ENCODE measurements around the gene NFAM1.

NFAM1 gene

GRCh38 chr22:42357634-42358296, 74.4 kb downstream of the NFAM1 start:
- no peak for ATAC-seq (replicated peaks)
- Mint-ChIP-seq H3K36me3 (no peaks in the 10 kb centered on the region), H3K27me3 (peaks cover 52 to 74% of the 10 kb centered on the region in 2 donors), H3K9me3 (peaks cover 0 to 2% of the 10 kb centered on the region in 2 donors), H3K27ac (no peak overlapping the region), H3K4me3 (no peak overlapping the region), H3K4me1 (peaks cover 5 to 7% of the 10 kb centered on the region in 2 donors)
- DNase-seq: no peak

DNA sequence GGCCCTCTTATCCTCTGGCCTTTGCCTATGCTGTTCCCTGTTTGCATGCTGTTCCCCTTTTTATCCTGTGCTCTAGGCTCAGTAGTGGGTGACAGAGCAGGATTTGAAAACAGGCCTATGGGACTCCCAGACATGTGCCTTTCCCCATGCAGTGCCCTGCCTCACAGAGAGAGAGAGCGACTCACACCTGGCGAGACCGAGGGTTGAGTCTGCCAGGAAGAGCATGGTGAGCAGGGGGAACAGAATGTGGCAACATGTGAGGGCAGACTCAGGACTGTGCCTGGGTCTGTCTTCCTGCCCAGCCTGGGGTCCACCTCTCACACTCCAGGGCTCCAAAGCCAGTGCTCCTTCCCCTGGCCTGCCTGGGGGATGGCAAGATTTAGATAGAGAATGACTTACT, 75.0 kb downstream of the NFAM1 start:
- H3K27me3 Mint-ChIP-seq: peaks cover 51 to 73% of the 10 kb centered on the region in 2 donors
- no peaks in the 10 kb centered on the region for H3K36me3 Mint-ChIP-seq
- H3K4me1 Mint-ChIP-seq: peaks cover 5 to 7% of the 10 kb centered on the region in 2 donors
- no peak for DNase-seq
- ATAC-seq (replicated peaks): peak in 1 of 2 donors; percentile 22
- no peak overlapping the region for H3K27ac Mint-ChIP-seq
- H3K4me3 Mint-ChIP-seq: no peak overlapping the region
- H3K9me3 Mint-ChIP-seq: peaks cover 0 to 2% of the 10 kb centered on the region in 2 donors

DNA sequence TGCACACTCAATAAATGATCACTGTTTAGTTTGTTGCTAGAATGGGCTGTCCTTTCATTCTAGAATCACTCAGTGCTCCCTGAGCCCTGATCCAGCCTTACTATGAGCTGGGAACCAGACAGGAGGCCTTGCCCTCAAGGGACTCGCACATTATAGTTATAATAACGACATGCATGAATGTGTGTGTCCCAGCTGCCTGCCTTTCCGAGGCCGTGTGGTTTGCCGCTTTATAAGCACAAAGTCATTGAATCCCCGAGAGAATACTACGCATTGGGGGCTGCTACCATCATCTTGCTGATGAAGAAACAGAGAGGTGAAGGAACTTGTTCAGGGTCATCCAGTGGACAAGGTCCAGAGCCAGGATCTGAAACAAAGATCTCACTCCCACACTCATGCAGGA, 75.7 kb downstream of the NFAM1 start:
- peak; percentile 68 to 83 for ATAC-seq (replicated peaks)
- Mint-ChIP-seq H3K4me1 (peaks cover 5 to 7% of the 10 kb centered on the region in 2 donors), H3K27me3 (peaks cover 51 to 73% of the 10 kb centered on the region in 2 donors), H3K36me3 (no peaks in the 10 kb centered on the region), H3K9me3 (peaks cover 0 to 2% of the 10 kb centered on the region in 2 donors), H3K4me3 (no peak overlapping the region), H3K27ac (no peak overlapping the region)
- peak; percentile 11 for DNase-seq

DNA sequence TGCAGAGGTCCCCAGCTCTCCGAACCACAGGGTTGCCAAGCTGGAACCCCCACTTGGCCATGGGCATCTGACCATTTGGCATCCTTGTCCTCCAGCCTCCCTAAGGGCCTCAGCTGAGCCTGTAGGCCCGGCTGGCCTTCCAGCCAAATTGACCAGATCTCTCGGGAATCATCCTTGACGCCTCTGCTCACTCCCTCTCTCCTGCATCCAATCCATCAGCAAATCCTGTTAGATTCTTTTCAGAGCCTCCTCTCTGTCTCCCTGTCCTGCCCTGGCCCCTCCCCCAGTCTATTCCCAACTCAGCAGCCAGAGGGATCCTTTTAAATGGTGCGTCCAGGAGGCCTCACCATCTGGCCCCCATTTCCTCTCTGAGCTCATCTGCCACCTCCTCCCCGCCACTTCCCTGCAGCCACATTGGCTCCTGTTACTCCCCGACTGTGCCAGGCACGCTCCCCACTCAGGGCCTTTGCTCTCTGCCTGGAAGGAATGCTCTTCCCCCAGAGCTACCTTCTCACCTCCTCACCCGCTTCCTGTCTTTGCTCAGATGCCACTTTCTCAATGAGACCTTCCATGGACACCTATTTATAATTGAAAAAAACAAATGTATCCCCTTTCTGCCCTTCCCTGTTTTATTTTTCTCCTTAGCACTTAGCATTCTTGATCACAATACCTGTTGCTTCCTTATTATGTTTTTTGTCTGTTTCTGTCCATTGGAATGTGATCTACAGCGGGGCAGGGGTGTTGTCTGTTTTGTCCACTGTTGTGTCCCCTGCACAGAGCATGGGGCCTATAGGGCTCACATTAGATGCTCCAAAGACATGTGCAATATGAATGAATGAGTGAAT, 78.1 kb downstream of the NFAM1 start:
- H3K9me3 Mint-ChIP-seq: peaks cover 0 to 5% of the 10 kb centered on the region in 2 donors
- H3K4me1 Mint-ChIP-seq: peaks cover 5 to 7% of the 10 kb centered on the region in 2 donors
- no peak overlapping the region for H3K4me3 Mint-ChIP-seq
- no peaks in the 10 kb centered on the region for H3K36me3 Mint-ChIP-seq
- H3K27me3 Mint-ChIP-seq: peaks cover 48 to 67% of the 10 kb centered on the region in 2 donors
- no peak for ATAC-seq (replicated peaks)
- H3K27ac Mint-ChIP-seq: no peak overlapping the region
- DNase-seq: no peak

DNA sequence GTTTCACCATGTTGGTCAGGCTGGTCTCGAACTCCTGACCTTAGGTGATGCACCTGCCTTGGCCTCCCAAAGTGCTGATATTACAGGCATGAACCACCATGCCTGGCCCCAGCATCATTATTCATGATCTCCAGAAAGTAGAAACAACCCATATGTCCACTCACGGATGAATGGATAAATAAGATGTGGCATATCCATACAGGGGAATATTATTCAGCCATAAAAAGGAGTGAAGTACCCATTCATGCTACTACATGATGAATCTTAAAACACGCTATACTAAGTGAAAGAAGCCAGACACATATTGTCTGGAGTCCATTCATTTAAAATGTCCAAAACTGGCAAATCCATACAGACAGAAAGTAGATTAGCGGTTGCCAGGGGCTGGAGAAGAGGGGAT, 81.8 kb downstream of the NFAM1 start:
- Mint-ChIP-seq H3K4me1 (no peaks in the 10 kb centered on the region), H3K9me3 (peaks cover 0 to 4% of the 10 kb centered on the region in 2 donors), H3K36me3 (no peaks in the 10 kb centered on the region), H3K27me3 (peaks cover 45 to 67% of the 10 kb centered on the region in 2 donors), H3K4me3 (no peak overlapping the region), H3K27ac (no peak overlapping the region)
- DNase-seq: no peak
- no peak for ATAC-seq (replicated peaks)

GRCh38 chr22:42347281-42347824, 84.8 kb downstream of the NFAM1 start:
- Mint-ChIP-seq H3K4me1 (peaks cover 2 to 7% of the 10 kb centered on the region in 2 donors), H3K36me3 (no peaks in the 10 kb centered on the region), H3K27ac (no peak overlapping the region), H3K4me3 (no peak overlapping the region), H3K9me3 (peaks cover 0 to 4% of the 10 kb centered on the region in 2 donors), H3K27me3 (peaks cover 42 to 59% of the 10 kb centered on the region in 2 donors)
- no peak for ATAC-seq (replicated peaks)
- DNase-seq: no peak

DNA sequence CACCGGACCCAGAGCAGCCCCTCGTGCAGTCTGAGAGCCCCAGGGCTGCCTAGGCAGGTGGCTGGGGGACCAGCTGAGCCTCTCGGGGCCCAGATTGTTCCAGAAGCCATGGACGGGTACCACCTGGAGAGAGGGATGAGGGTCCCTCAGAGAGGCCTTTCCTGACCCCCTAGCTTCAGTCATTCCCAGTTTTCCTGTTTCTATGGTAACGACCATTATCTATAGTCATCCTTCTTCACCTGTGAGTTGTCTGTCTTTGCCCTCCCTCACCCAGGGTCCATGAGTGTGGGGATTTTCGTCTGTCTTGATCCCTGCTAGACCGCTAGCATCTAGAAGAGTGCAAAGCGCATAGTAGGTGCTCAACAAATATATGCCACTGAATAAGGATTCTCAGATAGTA, 85.5 kb downstream of the NFAM1 start:
- Mint-ChIP-seq H3K4me1 (peaks cover 2 to 7% of the 10 kb centered on the region in 2 donors), H3K36me3 (no peaks in the 10 kb centered on the region), H3K27ac (no peak overlapping the region), H3K27me3 (peaks cover 42 to 59% of the 10 kb centered on the region in 2 donors), H3K4me3 (no peak overlapping the region), H3K9me3 (peaks cover 0 to 4% of the 10 kb centered on the region in 2 donors)
- no peak for DNase-seq
- peak in 1 of 2 donors; percentile 23 for ATAC-seq (replicated peaks)

GRCh38 chr22:42345458-42345857, 86.7 kb downstream of the NFAM1 start:
- H3K4me1 Mint-ChIP-seq: peaks cover 5 to 14% of the 10 kb centered on the region in 2 donors
- no peak for DNase-seq
- peaks cover 42 to 59% of the 10 kb centered on the region in 2 donors for H3K27me3 Mint-ChIP-seq
- H3K36me3 Mint-ChIP-seq: no peaks in the 10 kb centered on the region
- H3K4me3 Mint-ChIP-seq: no peak overlapping the region
- no peak for ATAC-seq (replicated peaks)
- H3K9me3 Mint-ChIP-seq: peaks cover 0 to 3% of the 10 kb centered on the region in 2 donors
- H3K27ac Mint-ChIP-seq: no peak overlapping the region

GRCh38 chr22:42344361-42344905, 87.8 kb downstream of the NFAM1 start:
- peaks cover 48 to 64% of the 10 kb centered on the region in 2 donors for H3K27me3 Mint-ChIP-seq
- H3K4me1 Mint-ChIP-seq: peaks cover 5 to 14% of the 10 kb centered on the region in 2 donors
- no peak overlapping the region for H3K27ac Mint-ChIP-seq
- H3K4me3 Mint-ChIP-seq: peak overlapping the region in 1 of 2 donors; percentile 55
- H3K36me3 Mint-ChIP-seq: no peaks in the 10 kb centered on the region
- ATAC-seq (replicated peaks): no peak
- DNase-seq: no peak
- H3K9me3 Mint-ChIP-seq: no peaks in the 10 kb centered on the region

GRCh38 chr22:42343531-42344081, 88.6 kb downstream of the NFAM1 start:
- H3K27me3 Mint-ChIP-seq: peaks cover 56 to 64% of the 10 kb centered on the region in 2 donors

DNA sequence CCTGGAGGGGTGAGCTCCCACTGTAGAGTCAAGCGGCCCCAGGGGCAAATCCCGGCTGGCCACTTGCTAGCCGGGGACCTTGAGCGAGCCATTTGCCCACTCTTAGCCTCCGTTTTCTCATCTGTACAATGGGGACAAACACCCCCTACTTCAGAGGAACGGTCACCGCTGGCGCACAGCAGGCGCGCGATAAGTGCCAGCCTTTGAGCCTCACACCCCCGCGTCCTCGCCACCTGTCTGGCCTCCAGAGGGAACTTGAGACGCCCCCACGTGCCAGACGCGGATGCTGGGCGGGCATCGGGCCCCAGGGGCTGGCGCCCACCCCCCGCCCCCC, 89.1 kb downstream of the NFAM1 start:
- H3K4me1 Mint-ChIP-seq: peaks cover 5 to 14% of the 10 kb centered on the region in 2 donors
- no peak overlapping the region for H3K27ac Mint-ChIP-seq
- no peak for DNase-seq
- no peaks in the 10 kb centered on the region for H3K36me3 Mint-ChIP-seq
- H3K4me3 Mint-ChIP-seq: peak overlapping the region; percentile 46 to 65
- peaks cover 58 to 59% of the 10 kb centered on the region in 2 donors for H3K27me3 Mint-ChIP-seq
- ATAC-seq (replicated peaks): peak in 1 of 2 donors; percentile 26
- H3K9me3 Mint-ChIP-seq: no peaks in the 10 kb centered on the region

More at GRCh38 chr22:42343531-42344081, 88.6 kb downstream of the NFAM1 start:
- H3K36me3 Mint-ChIP-seq: no peaks in the 10 kb centered on the region
- H3K4me1 Mint-ChIP-seq: peaks cover 5 to 14% of the 10 kb centered on the region in 2 donors
- no peak overlapping the region for H3K4me3 Mint-ChIP-seq
- no peak for DNase-seq
- H3K27ac Mint-ChIP-seq: no peak overlapping the region
- H3K9me3 Mint-ChIP-seq: no peaks in the 10 kb centered on the region
- ATAC-seq (replicated peaks): peak; percentile 29 to 51

GRCh38 chr22:42342426-42343120, 89.6 kb downstream of the NFAM1 start:
- ATAC-seq (replicated peaks): no peak
- no peaks in the 10 kb centered on the region for H3K9me3 Mint-ChIP-seq
- H3K27me3 Mint-ChIP-seq: peaks cover 60 to 62% of the 10 kb centered on the region in 2 donors
- no peaks in the 10 kb centered on the region for H3K36me3 Mint-ChIP-seq
- H3K27ac Mint-ChIP-seq: no peak overlapping the region
- DNase-seq: no peak
- H3K4me1 Mint-ChIP-seq: peaks cover 5 to 14% of the 10 kb centered on the region in 2 donors
- peak overlapping the region; percentile 55 to 65 for H3K4me3 Mint-ChIP-seq

- Mint-ChIP-seq H3K27ac (peak overlapping the region; percentile 73), H3K36me3 (no peaks in the 10 kb centered on the region), H3K27me3 (peaks cover 67 to 68% of the 10 kb centered on the region in 2 donors), H3K4me3 (peak overlapping the region; percentile 26 to 29), H3K4me1 (peaks cover 5 to 14% of the 10 kb centered on the region in 2 donors), H3K9me3 (no peaks in the 10 kb centered on the region)
- ATAC-seq (replicated peaks) (no peak), DNase-seq (no peak)
These were observed 90.4 kb downstream of the NFAM1 start for GRCh38 chr22:42341779-42342178.

Data from stimulated activated naive B cell treated with anti-CD40 and anti-IgM and Interleukin-4, amounts not matched to agents 10 μg/mL and 1 μg/mL and 100 μg/mL, for 72 hours (primary cell).